Endothelial cell of umbilical vein (primary cell): Measurements from ENCODE around the gene KLF15. TPM values are rescaled to one million over a fixed set of nuclear protein-coding genes. Genes with fewer than 3 reads are reported as not detected.

Source experiments
- BruUV-seq: library from RNA; stranded (reverse); fragments of 400-500 nt; replicated peaks from 2 replicates; lab custom pipeline; 2021; lab: Mats Ljungman, UMichigan
- CTCF ChIA-PET: fragments of 300-600, 350-600 bp; sonication (Branson Sonifier 250); formaldehyde crosslinking; loops from one replicate; lab custom pipeline; 2021; ENCODE audit warnings: antibody characterized with exemption, inconsistent platforms; lab: Charles Lee
- POLR2A ChIA-PET: fragments of 300-600, 350-600 bp; sonication (Branson Sonifier 250); formaldehyde crosslinking; loops from one replicate; lab custom pipeline; 2021; ENCODE audit warnings: antibody characterized with exemption, inconsistent platforms; lab: Charles Lee
- DNase-seq: peaks from one replicate; pipeline ENCODE4 v3.0.0-alpha.2; 2011; ENCODE audit warnings: low read depth, low spot score
- FAIRE-seq: peaks from 2 replicates; lab custom pipeline; 2011; peaks lifted over from hg19 to GRCh38; lab: Jason Lieb, UNC
- H2AFZ ChIP-seq: 2 replicates; pipeline ENCODE4 v1.6.0; 2012; ENCODE audit warnings: low read depth, low read length, control low read depth, inconsistent platforms
- H3K27ac ChIP-seq: 2 replicates; pipeline ENCODE4 v1.5.1; 2011; ENCODE audit warnings: low read depth, mild to moderate bottlenecking, control low read depth, low read length, moderate library complexity; ENCODE audit not compliant: insufficient read depth
- H3K27me3 ChIP-seq, 2 experiments: 2 replicates each; pipeline versions ENCODE4 v1.6.0 to v1.6.1; 2011; ENCODE audit warnings: low read length in 2 of 2, mixed read lengths in 1 of 2; ENCODE audit not compliant: control insufficient read depth in 2 of 2, insufficient read depth in 2 of 2
- H3K36me3 ChIP-seq, 2 experiments: 2 replicates in 1 of 2; 3 replicates in 1 of 2; pipeline ENCODE4 v1.5.1; 2011; ENCODE audit warnings: low read length in 2 of 2, mild to moderate bottlenecking in 1 of 2, moderate library complexity in 1 of 2; ENCODE audit not compliant: control insufficient read depth in 2 of 2, insufficient read depth in 2 of 2; ENCODE audit errors: extremely low read depth in 1 of 2
- H3K4me1 ChIP-seq: 3 replicates; pipeline ENCODE4 v1.5.1; 2011; ENCODE audit warnings: mild to moderate bottlenecking, low read length; ENCODE audit not compliant: control insufficient read depth, insufficient read depth; ENCODE audit errors: extremely low read depth
- H3K4me2 ChIP-seq: 2 replicates; pipeline ENCODE4 v1.6.1; 2011; ENCODE audit warnings: low read length, control low read depth, mixed read lengths; ENCODE audit not compliant: insufficient read depth
- H3K4me3 ChIP-seq, 3 experiments: fragments of 200-600 bp in 1 of 3; sonication (generic), shearing (Covaris generic) in 1 of 3; replicated peaks in 1 of 3; 2 replicates each; pipeline ENCODE4 v1.5.1; 2011 to 2016; ENCODE audit warnings: control low read depth in 3 of 3, low read length in 3 of 3, mild to moderate bottlenecking in 2 of 3, inconsistent platforms in 1 of 3, low read depth in 1 of 3, moderate library complexity in 1 of 3; ENCODE audit not compliant: insufficient read depth in 1 of 3
- H3K79me2 ChIP-seq: 2 replicates; pipeline ENCODE4 v1.6.0; 2012; ENCODE audit warnings: low read length, inconsistent platforms; ENCODE audit not compliant: control insufficient read depth, insufficient read depth
- H3K9ac ChIP-seq: replicated peaks from 2 replicates; pipeline ENCODE3; 2011; ENCODE audit warnings: low read length, control low read depth; ENCODE audit not compliant: insufficient read depth; ENCODE audit errors: extremely low read depth
- H3K9me1 ChIP-seq: replicated peaks from 3 replicates; pipeline ENCODE4 v1.6.0; 2011; ENCODE audit warnings: mild to moderate bottlenecking, low read length; ENCODE audit not compliant: control insufficient read depth, insufficient read depth; ENCODE audit errors: extremely low read depth
- H3K9me3 ChIP-seq: replicated peaks from 2 replicates; pipeline ENCODE4 v1.5.1; 2012; ENCODE audit warnings: low read length, inconsistent platforms; ENCODE audit not compliant: control insufficient read depth, insufficient read depth
- H4K20me1 ChIP-seq: replicated peaks from 2 replicates; pipeline ENCODE3; 2011; ENCODE audit warnings: mild to moderate bottlenecking, low read length; ENCODE audit not compliant: control insufficient read depth, insufficient read depth; ENCODE audit errors: extremely low read depth
- EZH2 ChIP-seq: IDR thresholded peaks from 2 replicates; pipeline ENCODE4 v1.6.1; 2012; ENCODE audit warnings: borderline replicate concordance, low read depth, mild to moderate bottlenecking, moderate library complexity, low read length, inconsistent platforms; ENCODE audit not compliant: severe bottlenecking
- FOS ChIP-seq: IDR thresholded peaks from 2 replicates; pipeline ENCODE4 v1.6.1; 2011; ENCODE audit warnings: mild to moderate bottlenecking, low read length, moderate library complexity, borderline replicate concordance; ENCODE audit not compliant: insufficient read depth
- JUN ChIP-seq: IDR thresholded peaks from 2 replicates; pipeline ENCODE4 v1.6.1; 2011; ENCODE audit warnings: borderline replicate concordance, low read depth; ENCODE audit not compliant: insufficient read length, insufficient read depth
- POLR2A ChIP-seq: IDR thresholded peaks from 2 replicates; pipeline ENCODE4 v1.6.1; 2012; ENCODE audit warnings: low read depth, mild to moderate bottlenecking, control low read depth, low read length
- POLR2AphosphoS5 ChIP-seq: IDR thresholded peaks from 2 replicates; pipeline ENCODE4 v1.6.1; 2012; ENCODE audit warnings: low read depth, mild to moderate bottlenecking, control low read depth, low read length, moderate library complexity; ENCODE audit not compliant: insufficient read depth
- dilution Hi-C: fragments of 300-500 bp; cut with MboI; formaldehyde crosslinking; loops from one replicate; pipeline ENCODE4 v1.15.0; 2019; ENCODE audit warnings: low sequenced_read_pairs; ENCODE audit not compliant: extremely low pct_ligation_motif_present
- intact Hi-C: fragments of 100-400 bp; cut with micrococcal nuclease; formaldehyde crosslinking; loops from one replicate; pipeline ENCODE4 v1.10.0; 2022
- polyA plus RNA-seq, 4 experiments: library from polyadenylated mRNA; depleted of rRNA in 3 of 4; stranded (reverse) in 3 of 4; unstranded in 1 of 4; fragments of >200 nt; gene quantifications; 2 replicates each; pipeline versions ENCODE4 v1.2.1 to v1.2.3, GENCODE V29; 2011 to 2012; ENCODE audit warnings: missing spikeins in 1 of 4
- total RNA-seq: library from RNA; stranded (reverse); gene quantifications from 2 replicates; pipeline ENCODE4 v1.2.3, GENCODE V29; 2021
- TF ChIP-seq, protein P1 (sequence below), 2 donors: IDR thresholded peaks; 1 replicate in 1 of 2; 2 replicates in 1 of 2; pipeline ENCODE4 v1.5.1; 2011; ENCODE audit warnings: low read length in 2 of 2, mild to moderate bottlenecking in 2 of 2, moderate library complexity in 2 of 2, control low read depth in 1 of 2, inconsistent platforms in 1 of 2, low read depth in 1 of 2; ENCODE audit not compliant: insufficient read depth in 1 of 2; ENCODE audit errors: extremely low read depth in 1 of 2
- TF ChIP-seq, protein P2 (sequence below): IDR thresholded peaks from 2 replicates; pipeline ENCODE4 v1.6.1; 2011; ENCODE audit not compliant: insufficient read depth, insufficient read length

KLF15 gene
- total and polyA plus RNA-seq, 2 donors (not counting 3 experiments of a cell fraction or from before 2014, with no cell fraction given), result 2.2 to 3.0 TPM

GRCh38 chr3:126322181-126322967 lies 34.8 kb downstream of the KLF15 start:
- dilution Hi-C loops, result no loop called here
- H4K20me1 ChIP-seq, result no peaks in the 10 kb centered on the region
- no peaks in the 10 kb centered on the region for H3K4me1 ChIP-seq
- H2AFZ ChIP-seq, result no peak overlapping the region
- H3K4me2 ChIP-seq, result no peak overlapping the region
- DNase-seq (no peak), FAIRE-seq (no peak)
- TF ChIP-seq POLR2AphosphoS5 (no peak), EZH2 (no peak), POLR2A (no peak), FOS (no peak), JUN (no peak)
- TF ChIP-seq, protein P1, sequence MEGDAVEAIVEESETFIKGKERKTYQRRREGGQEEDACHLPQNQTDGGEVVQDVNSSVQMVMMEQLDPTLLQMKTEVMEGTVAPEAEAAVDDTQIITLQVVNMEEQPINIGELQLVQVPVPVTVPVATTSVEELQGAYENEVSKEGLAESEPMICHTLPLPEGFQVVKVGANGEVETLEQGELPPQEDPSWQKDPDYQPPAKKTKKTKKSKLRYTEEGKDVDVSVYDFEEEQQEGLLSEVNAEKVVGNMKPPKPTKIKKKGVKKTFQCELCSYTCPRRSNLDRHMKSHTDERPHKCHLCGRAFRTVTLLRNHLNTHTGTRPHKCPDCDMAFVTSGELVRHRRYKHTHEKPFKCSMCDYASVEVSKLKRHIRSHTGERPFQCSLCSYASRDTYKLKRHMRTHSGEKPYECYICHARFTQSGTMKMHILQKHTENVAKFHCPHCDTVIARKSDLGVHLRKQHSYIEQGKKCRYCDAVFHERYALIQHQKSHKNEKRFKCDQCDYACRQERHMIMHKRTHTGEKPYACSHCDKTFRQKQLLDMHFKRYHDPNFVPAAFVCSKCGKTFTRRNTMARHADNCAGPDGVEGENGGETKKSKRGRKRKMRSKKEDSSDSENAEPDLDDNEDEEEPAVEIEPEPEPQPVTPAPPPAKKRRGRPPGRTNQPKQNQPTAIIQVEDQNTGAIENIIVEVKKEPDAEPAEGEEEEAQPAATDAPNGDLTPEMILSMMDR (IDR thresholded peaks at IDR 0.05; ENCODE audit: extremely low read depth in 1 of 2, insufficient read depth in 1 of 2, low read depth in 1 of 2, low read length in 2 of 2), result no peak
- TF ChIP-seq, protein P2, sequence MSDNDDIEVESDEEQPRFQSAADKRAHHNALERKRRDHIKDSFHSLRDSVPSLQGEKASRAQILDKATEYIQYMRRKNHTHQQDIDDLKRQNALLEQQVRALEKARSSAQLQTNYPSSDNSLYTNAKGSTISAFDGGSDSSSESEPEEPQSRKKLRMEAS, result no peak
- H3K9me3 ChIP-seq, result no peaks in the 10 kb centered on the region
- no peak overlapping the region for H3K27ac ChIP-seq
- no peak overlapping the region for H3K4me3 ChIP-seq
- no peaks in the 10 kb centered on the region for H3K27me3 ChIP-seq
- no TSS peak for BruUV-seq
- intact Hi-C loops, result no loop called here
- CTCF ChIA-PET, result no interaction called here
- no peak overlapping the region for H3K9ac ChIP-seq
- no peaks in the 10 kb centered on the region for H3K36me3 ChIP-seq
- H3K79me2 ChIP-seq, result no peaks in the 10 kb centered on the region
- POLR2A ChIA-PET, result no interaction called here
- H3K9me1 ChIP-seq, result no peaks in the 10 kb centered on the region
